ENCODE measurements around the gene SLC27A5.

DNA sequence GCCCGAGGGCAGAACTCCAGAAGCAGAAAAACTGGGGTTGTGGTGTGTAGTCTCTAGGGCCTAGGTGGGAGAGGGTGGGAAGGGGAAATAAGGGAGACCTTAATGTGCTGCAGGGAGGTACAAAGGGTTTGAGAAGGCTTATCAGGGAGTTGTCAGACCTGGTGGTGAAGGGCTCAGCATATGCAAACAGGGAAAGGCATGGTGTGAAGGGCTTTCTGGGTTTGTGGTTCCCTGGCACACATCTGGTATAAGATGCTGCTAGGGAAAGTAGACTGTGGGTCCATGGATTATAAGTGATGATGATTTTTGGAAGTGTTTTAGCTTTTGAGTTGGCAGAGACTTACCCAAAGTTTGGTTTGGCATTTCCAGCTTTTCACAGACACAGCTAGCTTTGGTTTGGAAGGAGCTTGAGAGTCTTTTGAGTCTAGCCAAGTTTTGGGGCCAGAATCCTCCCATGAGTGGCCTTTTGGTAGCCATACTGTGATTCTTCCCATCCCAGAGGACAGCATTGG is 34.3 kb upstream of the SLC27A5 start:
- no peak for TF ChIP-seq POLR2A (IDR thresholded peaks at IDR 0.05)
- TF ChIP-seq, protein P1, sequence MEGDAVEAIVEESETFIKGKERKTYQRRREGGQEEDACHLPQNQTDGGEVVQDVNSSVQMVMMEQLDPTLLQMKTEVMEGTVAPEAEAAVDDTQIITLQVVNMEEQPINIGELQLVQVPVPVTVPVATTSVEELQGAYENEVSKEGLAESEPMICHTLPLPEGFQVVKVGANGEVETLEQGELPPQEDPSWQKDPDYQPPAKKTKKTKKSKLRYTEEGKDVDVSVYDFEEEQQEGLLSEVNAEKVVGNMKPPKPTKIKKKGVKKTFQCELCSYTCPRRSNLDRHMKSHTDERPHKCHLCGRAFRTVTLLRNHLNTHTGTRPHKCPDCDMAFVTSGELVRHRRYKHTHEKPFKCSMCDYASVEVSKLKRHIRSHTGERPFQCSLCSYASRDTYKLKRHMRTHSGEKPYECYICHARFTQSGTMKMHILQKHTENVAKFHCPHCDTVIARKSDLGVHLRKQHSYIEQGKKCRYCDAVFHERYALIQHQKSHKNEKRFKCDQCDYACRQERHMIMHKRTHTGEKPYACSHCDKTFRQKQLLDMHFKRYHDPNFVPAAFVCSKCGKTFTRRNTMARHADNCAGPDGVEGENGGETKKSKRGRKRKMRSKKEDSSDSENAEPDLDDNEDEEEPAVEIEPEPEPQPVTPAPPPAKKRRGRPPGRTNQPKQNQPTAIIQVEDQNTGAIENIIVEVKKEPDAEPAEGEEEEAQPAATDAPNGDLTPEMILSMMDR (IDR thresholded peaks at IDR 0.05 in 8 of 11, conservative IDR thresholded peaks at IDR 0.05 in 3 of 11) = no peak
- no peak for TF ChIP-seq POLR2AphosphoS5 (IDR thresholded peaks at IDR 0.05)
